Common myeloid progenitor, CD34-positive (primary cell): ENCODE measurements around the gene SLC24A3.
"Not testable (repeated sequence)": the region's sequence is repeated elsewhere in the genome, so short reads cannot be mapped to it uniquely, and the experiment has no call there.

Source experiments
- CTCF ChIA-PET: fragments of 350-600 bp; sonication (Branson Sonifier 250); formaldehyde crosslinking; loops from one replicate; lab custom pipeline; 2021; ENCODE audit warnings: antibody characterized with exemption; lab: Charles Lee
- POLR2A ChIA-PET: fragments of 350-600 bp; sonication (Branson Sonifier 250); formaldehyde crosslinking; loops from one replicate; lab custom pipeline; 2021; ENCODE audit warnings: antibody characterized with exemption; lab: Charles Lee
- DNase-seq, 3 donors: peaks; one replicate each; pipeline versions ENCODE4 v3.0.0 to v3.0.0-alpha.2; 2013
- H3K27ac ChIP-seq, 2 experiments: 1 replicate in 1 of 2; 2 replicates in 1 of 2; pipeline ENCODE4 v1.7.0; 2013; ENCODE audit warnings: inconsistent platforms in 2 of 2, low read length in 2 of 2, mild to moderate bottlenecking in 2 of 2, low read depth in 1 of 2, moderate library complexity in 1 of 2; ENCODE audit not compliant: severe bottlenecking in 2 of 2, insufficient read depth in 1 of 2, poor library complexity in 1 of 2
- H3K27me3 ChIP-seq, 5 experiments: replicated peaks in 2 of 5; 1 replicate in 3 of 5; 2 replicates in 2 of 5; pipeline versions ENCODE4 v1.6.1 to v1.7.0; 2013; ENCODE audit warnings: low read length in 4 of 5, mild to moderate bottlenecking in 2 of 5, moderate library complexity in 2 of 5, inconsistent platforms in 1 of 5; ENCODE audit not compliant: insufficient read depth in 5 of 5, control insufficient read depth in 4 of 5
- H3K36me3 ChIP-seq, 4 experiments: 1 replicate in 2 of 4; 2 replicates in 2 of 4; pipeline versions ENCODE4 v1.6.1 to v1.7.0; 2013; ENCODE audit warnings: low read length in 3 of 4, control low read depth in 1 of 4, mild to moderate bottlenecking in 1 of 4; ENCODE audit not compliant: control insufficient read depth in 4 of 4, insufficient read depth in 4 of 4
- H3K4me1 ChIP-seq, 4 experiments: 1 replicate in 3 of 4; 2 replicates in 1 of 4; pipeline versions ENCODE4 v1.6.1 to v1.7.1; 2013; ENCODE audit warnings: low read length in 3 of 4, mild to moderate bottlenecking in 3 of 4, control low read depth in 1 of 4, inconsistent platforms in 1 of 4, moderate library complexity in 1 of 4; ENCODE audit not compliant: control insufficient read depth in 4 of 4, insufficient read depth in 4 of 4; ENCODE audit errors: control extremely low read depth in 1 of 4
- H3K4me3 ChIP-seq, 7 experiments: 1 replicate in 4 of 7; 2 replicates in 3 of 7; pipeline versions ENCODE4 v1.5.1 to v1.7.0; 2013; ENCODE audit warnings: mild to moderate bottlenecking in 7 of 7, low read length in 6 of 7, moderate library complexity in 6 of 7, inconsistent platforms in 2 of 7, low read depth in 2 of 7, control low read depth in 1 of 7; ENCODE audit not compliant: insufficient read depth in 4 of 7, control insufficient read depth in 1 of 7; ENCODE audit errors: extremely low read depth in 1 of 7
- H3K9me3 ChIP-seq, 5 experiments: 1 replicate in 4 of 5; 2 replicates in 1 of 5; pipeline versions ENCODE4 v1.6.1 to v1.7.1; 2013; ENCODE audit warnings: low read length in 4 of 5, mild to moderate bottlenecking in 2 of 5, inconsistent platforms in 1 of 5, low read depth in 1 of 5, moderate library complexity in 1 of 5; ENCODE audit not compliant: control insufficient read depth in 4 of 5, insufficient read depth in 2 of 5; ENCODE audit errors: control extremely low read depth in 1 of 5
- WGBS: methylation state at CpG from one replicate; pipeline ENCODE4 v1.1.5; 2013; ENCODE audit not compliant: insufficient coverage; 5-methylcytosine and 5-hydroxymethylcytosine counted together

SLC24A3 gene

GRCh38 chr20:19750907-19751636, 538.6 kb downstream of the SLC24A3 start:
- peak overlapping the region in 1 of 2 experiments; percentile 20 for H3K27ac ChIP-seq
- peak overlapping the region in 2 of 7 experiments; percentile 15 to 28 for H3K4me3 ChIP-seq
- 6% methylated on average over 2 of the region's 5 CpGs for WGBS
- no peaks in the 10 kb centered on the region for H3K27me3 ChIP-seq
- peaks cover 0 to 11% (median 8%) of the 10 kb centered on the region in 4 experiments for H3K4me1 ChIP-seq
- POLR2A ChIA-PET, result no interaction called here
- CTCF ChIA-PET, result interaction anchor here (1.2 to 1.5 kb wide), 3 partner anchors 19 to 34 kb away, joined by 3 to 4 read pairs (median 4); no protein-coding TSS in a partner anchor
- H3K36me3 ChIP-seq, result no peaks in the 10 kb centered on the region
- DNase-seq, result peak in 2 of 3 donors; percentile 29 to 49
- H3K9me3 ChIP-seq, result no peaks in the 10 kb centered on the region

- POLR2A ChIA-PET, H3K36me3 ChIP-seq, H3K27me3 ChIP-seq, H3K4me3 ChIP-seq, H3K9me3 ChIP-seq, CTCF ChIA-PET, H3K27ac ChIP-seq, DNase-seq: not testable (repeated sequence)
- peaks cover 5 to 31% (median 29%) of the 10 kb centered on the region in 4 experiments for H3K4me1 ChIP-seq
- WGBS, result 96% methylated on average over 5 of the region's 14 CpGs
Measured at GRCh38 chr20:19754201-19754600, 541.8 kb downstream of the SLC24A3 start.

- peak overlapping the region; percentile 50 to 71 for H3K27ac ChIP-seq
- H3K4me1 ChIP-seq, result peaks cover 6 to 32% (median 24%) of the 10 kb centered on the region in 4 experiments
- 36% methylated on average over 19 of the region's 22 CpGs for WGBS
- CTCF ChIA-PET, result interaction anchor here (1.2 to 4.1 kb wide), 3 partner anchors 10 to 66 kb away, joined by 3 to 19 read pairs (median 4); no protein-coding TSS in a partner anchor
- POLR2A ChIA-PET, result interaction anchor here (1.1 to 1.8 kb wide), 3 partner anchors 9 to 22 kb away, joined by 3 to 5 read pairs (median 4); no protein-coding TSS in a partner anchor
- DNase-seq, result peak in 1 of 3 donors; percentile 8
- H3K4me3 ChIP-seq, result peak overlapping the region; percentile 69 to 93 (median 76)
- no peaks in the 10 kb centered on the region for H3K36me3 ChIP-seq
- no peaks in the 10 kb centered on the region for H3K9me3 ChIP-seq
- no peaks in the 10 kb centered on the region for H3K27me3 ChIP-seq
Measured at GRCh38 chr20:19756761-19757486, 544.5 kb downstream of the SLC24A3 start.

- Histone ChIP-seq H3K27ac (peak overlapping the region; percentile 50 to 71), H3K4me1 (peaks cover 6 to 32% (median 24%) of the 10 kb centered on the region in 4 experiments), H3K4me3 (peak overlapping the region; percentile 69 to 93 (median 76)), H3K36me3 (no peaks in the 10 kb centered on the region), H3K9me3 (no peaks in the 10 kb centered on the region), H3K27me3 (no peaks in the 10 kb centered on the region)
- ChIA-PET CTCF (interaction anchor here (1.1 to 4.1 kb wide), 4 partner anchors 10 to 67 kb away, joined by 3 to 19 read pairs (median 4); no protein-coding TSS in a partner anchor), POLR2A (interaction anchor here (1.1 to 1.8 kb wide), 3 partner anchors 10 to 22 kb away, joined by 3 to 5 read pairs (median 4); no protein-coding TSS in a partner anchor)
- DNase-seq, result peak; percentile 88 to 97 (median 95)
- WGBS, result 0% methylated on average over 36 of the region's 45 CpGs
Measured at GRCh38 chr20:19757487-19758132, 545.2 kb downstream of the SLC24A3 start.

GRCh38 chr20:19758133-19758500, 545.7 kb downstream of the SLC24A3 start, which contains the start of gene RIN2:
RIN2 (plus strand) TSS chr20:19758258; CDS start chr20:19889602, 131,344 bp downstream.
- POLR2A ChIA-PET, result interaction anchor here (1.2 to 1.8 kb wide), 2 partner anchors 11 to 23 kb away, joined by 3 to 5 read pairs; no protein-coding TSS in a partner anchor
- H3K27ac ChIP-seq, result peak within 1 kb of the TSS; percentile 50 to 71
- 2% methylated on average over 19 of the region's 25 CpGs for whole genome bisulfite sequencing
- H3K9me3 ChIP-seq, result no peaks in the 10 kb centered on the region
- no peaks in the 10 kb centered on the region for H3K27me3 ChIP-seq
- DNase-seq, result no peak
- H3K4me1 ChIP-seq, result peaks cover 6 to 32% (median 24%) of the 10 kb centered on the region in 4 experiments
- no peaks in the 10 kb centered on the region for H3K36me3 ChIP-seq
- peak within 1 kb of the TSS; percentile 69 to 93 (median 76) for H3K4me3 ChIP-seq
- CTCF ChIA-PET, result interaction anchor here (1.1 to 4.1 kb wide), 5 partner anchors 11 to 63 kb away, joined by 3 to 19 read pairs (median 3); no protein-coding TSS in a partner anchor

- POLR2A ChIA-PET, result interaction anchor here (1.1 to 1.8 kb wide), 2 partner anchors 11 to 15 kb away, joined by 3 to 5 read pairs; no protein-coding TSS in a partner anchor
- CTCF ChIA-PET, result interaction anchor here (0.7 to 4.1 kb wide), 10 partner anchors 11 to 64 kb away, joined by 3 to 19 read pairs (median 3); no protein-coding TSS in a partner anchor
- no peaks in the 10 kb centered on the region for H3K36me3 ChIP-seq
- H3K4me1 ChIP-seq, result peaks cover 6 to 32% (median 24%) of the 10 kb centered on the region in 4 experiments
- peak overlapping the region in 1 of 2 experiments; percentile 71 for H3K27ac ChIP-seq
- no peaks in the 10 kb centered on the region for H3K9me3 ChIP-seq
- DNase-seq, result peak; percentile 48 to 84 (median 77)
- H3K27me3 ChIP-seq, result no peaks in the 10 kb centered on the region
- peak overlapping the region; percentile 69 to 93 (median 76) for H3K4me3 ChIP-seq
- WGBS, result under 1% methylated on average over 43 of the region's 54 CpGs
Measured at GRCh38 chr20:19758501-19759331, 546.3 kb downstream of the SLC24A3 start.
